22Rv1 (cell line): ENCODE measurements around the gene MAPK8IP1.

Experiments
- ZFX ChIP-seq: fragments of 450-650 bp; IDR thresholded peaks from 2 replicates; pipeline ENCODE4 v1.6.1; 2017; ENCODE audit warnings: antibody characterized with exemption, borderline replicate concordance
- TF ChIP-seq, protein P1 (sequence below): fragments of 450-650 bp; IDR thresholded peaks from 2 replicates; pipeline ENCODE4 v1.5.1; 2017; ENCODE audit warnings: mild to moderate bottlenecking

DNA sequence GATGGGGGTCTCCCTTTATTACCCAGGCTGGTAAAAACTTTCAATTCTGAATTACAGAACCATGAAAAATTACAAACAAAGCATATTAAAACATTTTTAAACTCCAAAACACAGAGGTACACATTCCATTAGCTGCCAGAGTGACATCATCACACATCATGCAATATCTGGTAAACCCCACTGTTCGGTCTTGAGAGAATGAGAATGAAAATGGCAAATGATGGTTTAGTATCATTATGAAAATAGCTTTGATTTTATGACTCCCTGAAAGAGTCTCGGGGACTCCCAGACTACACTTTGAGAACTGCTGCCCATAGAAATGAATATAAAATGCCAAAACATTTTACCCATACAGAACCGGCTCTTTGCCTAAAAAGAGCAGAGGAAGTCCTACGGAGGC, 55.8 kb downstream of the MAPK8IP1 start:
- TF ChIP-seq, protein P1, sequence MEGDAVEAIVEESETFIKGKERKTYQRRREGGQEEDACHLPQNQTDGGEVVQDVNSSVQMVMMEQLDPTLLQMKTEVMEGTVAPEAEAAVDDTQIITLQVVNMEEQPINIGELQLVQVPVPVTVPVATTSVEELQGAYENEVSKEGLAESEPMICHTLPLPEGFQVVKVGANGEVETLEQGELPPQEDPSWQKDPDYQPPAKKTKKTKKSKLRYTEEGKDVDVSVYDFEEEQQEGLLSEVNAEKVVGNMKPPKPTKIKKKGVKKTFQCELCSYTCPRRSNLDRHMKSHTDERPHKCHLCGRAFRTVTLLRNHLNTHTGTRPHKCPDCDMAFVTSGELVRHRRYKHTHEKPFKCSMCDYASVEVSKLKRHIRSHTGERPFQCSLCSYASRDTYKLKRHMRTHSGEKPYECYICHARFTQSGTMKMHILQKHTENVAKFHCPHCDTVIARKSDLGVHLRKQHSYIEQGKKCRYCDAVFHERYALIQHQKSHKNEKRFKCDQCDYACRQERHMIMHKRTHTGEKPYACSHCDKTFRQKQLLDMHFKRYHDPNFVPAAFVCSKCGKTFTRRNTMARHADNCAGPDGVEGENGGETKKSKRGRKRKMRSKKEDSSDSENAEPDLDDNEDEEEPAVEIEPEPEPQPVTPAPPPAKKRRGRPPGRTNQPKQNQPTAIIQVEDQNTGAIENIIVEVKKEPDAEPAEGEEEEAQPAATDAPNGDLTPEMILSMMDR = no peak
- no peak for TF ChIP-seq ZFX
